Lower lobe of right lung (tissue), 2 donors: Measurements from ENCODE around the gene UNKL. TPM values are rescaled to one million over a fixed set of nuclear protein-coding genes. Genes with fewer than 3 reads are reported as not detected.

Source experiments
- ATAC-seq, 2 donors: fragments of 200-7000 bp; cut with Tn5 transposase; one replicate each; pipeline ENCODE4 v1.9.1; 2020 to 2022; ENCODE audit warnings: mild to moderate bottlenecking in 2 of 2, moderate library complexity in 2 of 2
- DNase-seq: peaks from one replicate; pipeline ENCODE4 v3.0.0-alpha.2; 2020
- H3K27ac ChIP-seq: fragments of 200-600 bp; one replicate; pipeline ENCODE4 v1.8.0; 2022
- H3K27me3 ChIP-seq: fragments of 200-600 bp; one replicate; pipeline ENCODE4 v1.8.0; 2022; ENCODE audit warnings: low read depth
- H3K36me3 ChIP-seq: fragments of 200-600 bp; one replicate; pipeline ENCODE4 v1.8.0; 2022; ENCODE audit warnings: mild to moderate bottlenecking
- H3K4me1 ChIP-seq: fragments of 200-600 bp; one replicate; pipeline ENCODE4 v1.8.0; 2022
- H3K4me3 ChIP-seq: fragments of 200-600 bp; one replicate; pipeline ENCODE4 v1.8.0; 2022; ENCODE audit warnings: mild to moderate bottlenecking
- H3K9me3 ChIP-seq: fragments of 200-600 bp; one replicate; pipeline ENCODE4 v1.8.0; 2022
- CTCF ChIP-seq: fragments of 200-600 bp; IDR thresholded peaks from one replicate; pipeline ENCODE4 v1.8.0; 2022; ENCODE audit warnings: antibody characterized with exemption, mild to moderate bottlenecking
- intact Hi-C: fragments of 100-400 bp; cut with DNase I; formaldehyde crosslinking; loops from one replicate; pipeline ENCODE4 v1.11.0; 2022
- total RNA-seq: library from RNA; stranded (reverse); fragmentation: NEBNext Ultra II Directional; extraction: Animal tissue kit (Norgen Biotek cat#: 25700); gene quantifications from one replicate; pipeline ENCODE4 v1.2.1, GENCODE V29; 2021
- donor health status: DM: no; HTN: yes; CAD: no; lungs with severe emphysema.

UNKL gene
- total RNA-seq, 1 donor from 2014 or later = 23.1 TPM

GRCh38 chr16:1338119-1338730, 76.3 kb downstream of the UNKL start:
- no peak for DNase-seq
- H3K9me3 ChIP-seq = no peaks in the 10 kb centered on the region
- H3K27ac ChIP-seq = no peak overlapping the region
- no peaks in the 10 kb centered on the region for H3K36me3 ChIP-seq
- intact Hi-C loops = no loop called here
- H3K27me3 ChIP-seq = peaks cover 32% of the 10 kb centered on the region
- ATAC-seq = no peak
- peaks cover 24% of the 10 kb centered on the region for H3K4me1 ChIP-seq
- H3K4me3 ChIP-seq = no peak overlapping the region
- no peak for TF ChIP-seq CTCF

GRCh38 chr16:1337486-1337885, 77.0 kb downstream of the UNKL start:
- Histone ChIP-seq H3K36me3 (no peaks in the 10 kb centered on the region), H3K27ac (no peak overlapping the region), H3K27me3 (peaks cover 40% of the 10 kb centered on the region), H3K9me3 (no peaks in the 10 kb centered on the region), H3K4me1 (peaks cover 27% of the 10 kb centered on the region), H3K4me3 (no peak overlapping the region)
- DNase-seq (no peak), ATAC-seq (no peak)
- TF ChIP-seq CTCF = no peak
- intact Hi-C loops = no loop called here

- no peak overlapping the region for H3K27ac ChIP-seq
- no peak overlapping the region for H3K4me3 ChIP-seq
- H3K27me3 ChIP-seq = peaks cover 42% of the 10 kb centered on the region
- peaks cover 29% of the 10 kb centered on the region for H3K4me1 ChIP-seq
- TF ChIP-seq CTCF = no peak
- DNase-seq (no peak), ATAC-seq (no peak)
- no peaks in the 10 kb centered on the region for H3K36me3 ChIP-seq
- intact Hi-C loops = no loop called here
- no peaks in the 10 kb centered on the region for H3K9me3 ChIP-seq
Measured at GRCh38 chr16:1336619-1337018, 77.9 kb downstream of the UNKL start.

- H3K4me1 ChIP-seq = peaks cover 34% of the 10 kb centered on the region
- intact Hi-C loops = no loop called here
- no peak for DNase-seq
- no peak for TF ChIP-seq CTCF
- no peaks in the 10 kb centered on the region for H3K36me3 ChIP-seq
- no peaks in the 10 kb centered on the region for H3K9me3 ChIP-seq
- H3K27ac ChIP-seq = no peak overlapping the region
- no peak for ATAC-seq
- H3K27me3 ChIP-seq = peaks cover 42% of the 10 kb centered on the region
- no peak overlapping the region for H3K4me3 ChIP-seq
Measured at GRCh38 chr16:1335996-1336395, 78.5 kb downstream of the UNKL start.

GRCh38 chr16:1335211-1335971, 79.1 kb downstream of the UNKL start:
- no peaks in the 10 kb centered on the region for H3K36me3 ChIP-seq
- H3K4me1 ChIP-seq = peaks cover 34% of the 10 kb centered on the region
- H3K4me3 ChIP-seq = no peak overlapping the region
- H3K27ac ChIP-seq = no peak overlapping the region
- ATAC-seq (no peak), DNase-seq (no peak)
- peaks cover 42% of the 10 kb centered on the region for H3K27me3 ChIP-seq
- H3K9me3 ChIP-seq = no peaks in the 10 kb centered on the region
- intact Hi-C loops = no loop called here
- no peak for TF ChIP-seq CTCF
